GOT3 (cell line): ENCODE data around the gene ZNF765.
"Not testable (repeated sequence)": the region's sequence is repeated elsewhere in the genome, so short reads cannot be mapped to it uniquely, and the experiment has no call there.

Experiments
- DNase-seq: peaks from one replicate; lab custom pipeline; 2025; ENCODE audit warnings: mixed read lengths; lab: John Stamatoyannopoulos, UW

The ZNF765 gene

GRCh38 chr19:53422551-53422950, 27.6 kb downstream of the ZNF765 start:
- no peak for DNase-seq

DNA sequence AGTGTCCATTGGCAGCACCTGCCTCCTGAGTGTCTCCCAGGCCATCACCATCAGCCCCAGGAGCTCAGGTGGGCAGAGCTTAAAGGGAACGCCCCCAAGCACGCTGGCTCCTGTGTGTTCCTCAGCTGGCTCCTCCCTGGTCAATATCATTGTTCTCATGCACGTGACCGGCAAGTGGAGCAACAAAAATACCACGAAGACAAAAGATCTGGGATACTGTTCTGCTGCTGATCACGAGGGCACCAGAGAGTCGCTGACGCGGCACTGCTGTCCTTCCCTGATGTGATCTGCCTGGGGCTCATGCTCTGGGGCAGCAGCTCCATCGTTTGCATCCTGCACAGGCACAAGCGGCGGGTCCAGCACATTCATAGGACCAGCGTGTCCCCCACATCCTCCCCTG, 28.1 kb downstream of the ZNF765 start:
- not testable (repeated sequence) for DNase-seq

- not testable (repeated sequence) for DNase-seq
Measured at GRCh38 chr19:53423680-53424079, 28.7 kb downstream of the ZNF765 start.

- no peak for DNase-seq
Measured at GRCh38 chr19:53424968-53425597, 30.1 kb downstream of the ZNF765 start.

- DNase-seq: peak; percentile 56
Measured at GRCh38 chr19:53431399-53432087, 36.6 kb downstream of the ZNF765 start, which contains the start of gene ZNF761. TSS of gene ZNF761 (plus strand) at chr19:53431984. CDS start at chr19:53447269, 15,285 bp downstream.

DNA sequence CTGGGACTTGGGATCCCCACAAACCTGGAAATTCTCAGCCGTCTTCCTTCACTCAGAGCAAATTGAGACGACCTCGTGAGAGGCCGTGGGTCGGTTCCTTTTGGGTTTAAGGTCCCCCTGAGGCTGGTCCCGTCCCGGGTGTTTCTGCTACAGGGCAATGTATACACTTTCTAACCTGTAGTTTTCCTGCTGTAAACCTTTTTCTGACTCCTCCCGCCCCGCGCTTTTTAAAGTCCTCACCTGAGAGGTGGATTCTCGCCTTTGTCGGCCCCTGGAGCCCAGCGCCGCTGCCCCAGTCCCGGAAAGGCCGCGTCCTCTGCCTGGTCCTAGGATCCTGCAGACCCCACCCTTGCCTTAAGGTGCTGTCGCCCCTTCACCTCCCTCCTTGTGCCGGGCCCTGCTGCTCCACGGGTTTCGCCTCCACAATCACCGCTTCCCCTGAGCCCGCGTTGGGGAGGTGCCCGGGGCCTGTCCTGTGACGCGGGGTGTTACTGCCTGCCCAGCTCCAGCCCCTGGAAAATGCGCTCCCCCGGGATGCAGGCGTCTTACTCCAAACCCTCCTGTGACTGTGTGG, 37.2 kb downstream of the ZNF765 start:
- DNase-seq: no peak

GRCh38 chr19:53443809-53444208, 48.9 kb downstream of the ZNF765 start:
- DNase-seq: not testable (repeated sequence)

- not testable (repeated sequence) for DNase-seq
Measured at GRCh38 chr19:53447196-53447595, 52.2 kb downstream of the ZNF765 start.

- no peak for DNase-seq
Measured at GRCh38 chr19:53455828-53456227, 60.9 kb downstream of the ZNF765 start.

DNA sequence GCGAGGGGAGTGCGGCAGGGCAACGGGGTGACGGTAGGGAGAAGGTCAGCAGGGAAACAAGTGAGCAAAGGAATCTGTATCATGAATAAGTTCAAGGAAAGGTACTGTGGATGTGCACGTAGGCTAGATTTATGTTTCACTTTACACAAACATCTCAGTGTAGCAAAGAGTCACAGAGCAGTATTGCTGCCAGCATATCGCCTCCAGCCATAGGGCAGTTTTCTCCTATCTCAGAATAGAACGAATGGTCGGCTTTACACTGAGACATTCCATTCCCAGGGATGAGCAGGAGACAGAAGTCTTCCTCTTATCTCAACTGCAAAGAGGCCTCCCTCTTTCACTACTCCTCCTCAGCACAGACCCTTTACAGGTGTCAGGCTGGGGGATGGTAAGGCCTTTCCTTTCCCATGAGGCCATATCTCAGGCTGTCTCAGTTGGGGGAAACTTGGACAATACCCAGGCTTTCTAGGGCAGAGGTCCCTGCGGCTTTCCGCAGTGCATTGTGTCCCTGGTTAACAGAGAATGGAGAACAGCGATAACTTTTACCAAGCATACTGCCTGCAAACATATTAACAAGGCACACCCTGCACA, 65.3 kb downstream of the ZNF765 start:
- not testable (repeated sequence) for DNase-seq

DNA sequence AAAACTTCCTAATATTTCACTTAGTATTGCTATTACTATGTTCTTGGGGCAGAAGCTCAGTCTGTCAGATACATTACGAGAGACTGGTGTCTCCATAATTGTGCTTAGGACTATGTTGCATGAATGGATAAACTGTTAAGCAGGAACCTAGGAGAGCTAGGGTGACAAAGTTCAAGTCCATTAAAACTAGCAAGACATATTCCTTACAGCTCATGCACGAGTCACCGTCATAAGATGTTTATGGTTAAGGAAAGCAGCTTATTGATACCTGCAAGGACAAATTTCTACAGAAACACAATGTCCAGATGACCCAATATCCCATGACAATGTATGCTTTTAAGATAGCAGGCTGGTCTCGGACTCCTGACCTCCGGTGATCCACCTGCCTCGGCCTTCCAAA, 66.9 kb downstream of the ZNF765 start:
- no peak for DNase-seq

GRCh38 chr19:53462861-53463260, 67.9 kb downstream of the ZNF765 start:
- DNase-seq: no peak

GRCh38 chr19:53463263-53463662, 68.3 kb downstream of the ZNF765 start:
- DNase-seq: no peak

DNA sequence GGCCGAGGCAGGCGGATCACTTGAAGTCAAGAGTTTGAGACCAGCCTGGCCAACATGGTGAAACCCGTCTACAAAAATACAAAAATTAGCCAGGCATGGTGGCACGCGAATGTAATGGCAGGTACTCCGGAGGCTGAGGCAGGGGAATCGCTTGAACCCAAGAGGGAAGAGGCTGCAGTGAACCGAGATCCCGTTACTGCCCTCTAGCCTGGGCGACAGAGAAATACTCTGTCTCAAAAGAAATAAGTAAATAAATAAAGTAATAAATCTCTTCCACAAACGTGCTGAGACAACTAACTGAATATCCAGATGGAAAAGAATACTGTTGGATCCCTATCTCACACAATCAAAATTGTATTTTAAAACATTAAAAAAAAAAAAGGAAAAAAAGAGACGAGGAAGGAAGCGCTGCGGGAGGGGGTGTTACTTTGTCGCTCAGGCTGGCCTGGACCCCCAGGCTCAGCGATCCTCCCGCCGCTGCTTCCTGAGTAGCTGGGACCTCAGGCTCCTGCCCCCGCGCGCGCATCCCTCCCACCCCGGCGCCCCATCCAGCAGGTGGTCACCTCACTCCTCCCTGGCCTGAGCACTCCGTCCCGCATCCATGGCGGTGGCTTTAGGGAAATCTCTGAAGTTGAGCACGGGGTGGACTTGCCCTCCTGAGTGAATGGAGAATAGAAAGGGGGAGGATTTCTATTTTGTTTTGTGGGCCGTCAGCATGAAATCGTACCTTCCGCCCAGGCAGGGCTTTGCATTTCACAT, 72.0 kb downstream of the ZNF765 start:
- no peak for DNase-seq

- DNase-seq: peak; percentile 10
Measured at GRCh38 chr19:53467485-53468262, 72.7 kb downstream of the ZNF765 start, which contains the start of gene ZNF813. TSS of gene ZNF813 (plus strand) at chr19:53467733. CDS start at chr19:53483823, 16,090 bp downstream.

- DNase-seq: not testable (repeated sequence)
Measured at GRCh38 chr19:53468628-53469027, 73.7 kb downstream of the ZNF765 start.

DNA sequence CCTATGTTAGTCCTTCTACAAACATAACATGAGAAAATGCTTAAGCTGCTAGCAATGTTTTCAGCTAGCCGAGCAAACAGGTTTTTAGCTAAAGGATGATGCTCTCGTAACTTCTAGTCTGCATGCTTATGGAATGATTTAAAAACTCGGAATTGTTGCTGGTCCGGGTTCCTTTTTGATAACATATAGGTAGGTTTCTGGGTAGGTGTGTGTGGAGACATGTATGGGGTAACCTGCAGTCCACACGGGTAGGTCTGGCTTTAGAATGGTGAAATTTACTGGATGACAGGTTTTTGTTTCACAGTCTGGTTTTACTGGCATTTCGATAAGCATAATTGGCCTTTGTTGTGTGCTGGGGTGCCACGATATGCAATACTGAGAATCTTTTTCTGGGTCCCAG, 77.0 kb downstream of the ZNF765 start:
- no peak for DNase-seq

DNA sequence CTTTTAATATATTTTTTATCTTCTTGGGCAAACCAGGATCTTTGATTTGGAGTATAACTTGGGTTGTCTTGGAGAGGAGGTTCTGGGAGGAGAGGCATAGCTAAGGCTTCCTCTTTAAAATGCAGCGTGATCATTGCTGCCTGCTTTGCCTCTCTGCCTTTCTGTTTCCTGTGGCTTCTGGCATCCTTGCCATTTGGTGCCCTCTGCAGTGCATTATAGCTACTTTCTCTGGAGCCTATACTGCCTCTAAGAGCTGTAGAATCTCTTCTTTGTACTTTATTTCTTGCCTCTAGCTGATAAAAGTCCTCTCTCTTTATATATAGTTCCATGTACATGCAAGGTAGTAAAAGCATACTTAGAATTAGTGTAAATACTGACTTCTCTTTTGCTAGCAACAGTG, 79.9 kb downstream of the ZNF765 start:
- not testable (repeated sequence) for DNase-seq

DNA sequence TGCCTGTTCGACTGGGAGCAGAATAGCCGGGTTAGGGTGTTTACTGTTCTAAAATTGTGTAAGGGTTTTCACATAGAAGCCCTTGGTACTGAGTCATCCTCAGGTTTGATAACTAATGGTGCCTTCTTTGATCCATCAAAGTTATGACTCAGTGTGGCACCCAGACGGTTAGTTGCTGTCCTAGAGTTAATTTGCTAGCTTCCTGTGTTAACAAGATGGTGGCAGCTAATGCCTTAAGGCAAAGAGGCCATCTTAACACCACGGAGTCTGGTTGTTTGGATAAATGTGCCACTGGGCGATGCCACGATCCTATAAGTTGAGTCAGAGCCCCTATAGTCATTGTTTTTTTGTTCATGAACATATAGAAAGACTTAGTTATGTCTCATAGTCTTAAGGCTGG, 80.5 kb downstream of the ZNF765 start:
- not testable (repeated sequence) for DNase-seq
